CD14-positive monocyte (primary cell): ENCODE measurements around the gene FADS3. TPM values are rescaled to one million over a fixed set of nuclear protein-coding genes. Genes with fewer than 3 reads are reported as not detected.

Experiments used
- DNase-seq, 3 donors: peaks; one replicate each; pipeline ENCODE4 v3.0.0-alpha.2; 2011 to 2022
- H2AFZ ChIP-seq: 2 replicates; pipeline ENCODE4 v1.6.0; 2012; ENCODE audit warnings: mild to moderate bottlenecking, low read depth, low read length, inconsistent platforms; ENCODE audit not compliant: insufficient read depth, poor library complexity, severe bottlenecking
- H3K27ac ChIP-seq, 2 donors: 1 replicate in 1 of 2; 2 replicates in 1 of 2; pipeline ENCODE4 v1.5.1; 2012 to 2013; ENCODE audit warnings: low read length in 2 of 2, control low read depth in 1 of 2, inconsistent platforms in 1 of 2, low read depth in 1 of 2, mild to moderate bottlenecking in 1 of 2
- H3K27me3 ChIP-seq, 2 donors: one replicate each; pipeline versions ENCODE4 v1.6.0 to v1.6.1; 2011 to 2013; ENCODE audit warnings: low read length in 2 of 2; ENCODE audit not compliant: control insufficient read depth in 2 of 2, insufficient read depth in 2 of 2
- H3K36me3 ChIP-seq, 2 donors: replicated peaks in 1 of 2; 1 replicate in 1 of 2; 2 replicates in 1 of 2; pipeline versions ENCODE4 v1.5.1 to v1.6.1; 2012 to 2013; ENCODE audit warnings: low read length in 2 of 2, control low read depth in 1 of 2, inconsistent platforms in 1 of 2, mild to moderate bottlenecking in 1 of 2; ENCODE audit not compliant: insufficient read depth in 2 of 2, control insufficient read depth in 1 of 2
- H3K4me1 ChIP-seq, 2 donors: 1 replicate in 1 of 2; 2 replicates in 1 of 2; pipeline versions ENCODE4 v1.5.1 to v1.6.1; 2012 to 2013; ENCODE audit warnings: low read length in 2 of 2, control low read depth in 1 of 2, inconsistent platforms in 1 of 2, mild to moderate bottlenecking in 1 of 2, moderate library complexity in 1 of 2; ENCODE audit not compliant: insufficient read depth in 2 of 2, control insufficient read depth in 1 of 2
- H3K4me2 ChIP-seq: replicated peaks from 2 replicates; pipeline ENCODE3; 2012; ENCODE audit warnings: low read length, moderate library complexity, mild to moderate bottlenecking; ENCODE audit not compliant: poor library complexity, severe bottlenecking; ENCODE audit errors: extremely low read depth
- H3K4me3 ChIP-seq, 3 experiments: fragments of 200-600 bp in 1 of 3; sonication (generic) in 1 of 3; replicated peaks in 1 of 3; 1 replicate in 2 of 3; 2 replicates in 1 of 3; pipeline ENCODE4 v1.5.1; 2011 to 2013; ENCODE audit warnings: low read length in 3 of 3, mild to moderate bottlenecking in 3 of 3, control low read depth in 2 of 3, low read depth in 2 of 3, inconsistent platforms in 1 of 3, moderate library complexity in 1 of 3
- H3K79me2 ChIP-seq: 2 replicates; pipeline ENCODE4 v1.6.0; 2012; ENCODE audit warnings: mild to moderate bottlenecking, control low read depth, inconsistent platforms, low read length, moderate library complexity; ENCODE audit not compliant: insufficient read depth
- H3K9ac ChIP-seq: 2 replicates; pipeline ENCODE4 v1.6.0; 2017; ENCODE audit warnings: low read length, mild to moderate bottlenecking; ENCODE audit not compliant: insufficient read depth, poor library complexity, severe bottlenecking
- H3K9me3 ChIP-seq, 2 donors: replicated peaks in 1 of 2; 1 replicate in 1 of 2; 2 replicates in 1 of 2; pipeline versions ENCODE4 v1.5.1 to v1.6.1; 2012 to 2013; ENCODE audit warnings: low read length in 2 of 2, control low read depth in 1 of 2; ENCODE audit not compliant: control insufficient read depth in 1 of 2, insufficient read depth in 1 of 2
- H4K20me1 ChIP-seq: 2 replicates; pipeline ENCODE4 v1.6.0; 2012; ENCODE audit warnings: mild to moderate bottlenecking, low read length, control low read depth, moderate library complexity; ENCODE audit not compliant: insufficient read depth
- H3K27ac Mint-ChIP-seq, 7 donors: one replicate each; pipeline ENCODE4 v1.8.0; 2020; ENCODE audit warnings: mild to moderate bottlenecking in 7 of 7, mixed read lengths in 7 of 7, moderate library complexity in 6 of 7, inconsistent platforms in 2 of 7
- H3K27me3 Mint-ChIP-seq, 3 donors: one replicate each; pipeline ENCODE4 v1.8.0; 2021 to 2022; ENCODE audit warnings: low read depth in 3 of 3, mild to moderate bottlenecking in 3 of 3, mixed read lengths in 3 of 3, moderate library complexity in 3 of 3, inconsistent platforms in 1 of 3
- H3K36me3 Mint-ChIP-seq, 2 donors: one replicate each; pipeline ENCODE4 v1.8.0; 2020; ENCODE audit warnings: mixed read lengths in 2 of 2, inconsistent platforms in 1 of 2, mild to moderate bottlenecking in 1 of 2
- H3K4me1 Mint-ChIP-seq: one replicate; pipeline ENCODE4 v1.8.0; 2020; ENCODE audit warnings: mild to moderate bottlenecking, mixed read lengths
- H3K4me3 Mint-ChIP-seq, 2 donors: one replicate each; pipeline ENCODE4 v1.8.0; 2020; ENCODE audit warnings: mild to moderate bottlenecking in 2 of 2, mixed read lengths in 2 of 2, moderate library complexity in 1 of 2
- H3K9me3 Mint-ChIP-seq, 7 donors: one replicate each; pipeline ENCODE4 v1.8.0; 2020 to 2022; ENCODE audit warnings: mixed read lengths in 7 of 7, mild to moderate bottlenecking in 6 of 7, moderate library complexity in 6 of 7, inconsistent platforms in 2 of 7
- WGBS: methylation state at CpG from one replicate; pipeline ENCODE4 v1.1.5; 2013; ENCODE audit warnings: missing lambda C conversion rate; ENCODE audit not compliant: insufficient coverage; 5-methylcytosine and 5-hydroxymethylcytosine counted together
- intact Hi-C, 2 donors: fragments of 100-400 bp; cut with micrococcal nuclease; formaldehyde crosslinking; loops; one replicate each; pipeline versions ENCODE4 v1.15.0 to v1.15.1; 2023
- polyA plus RNA-seq, 3 donors: library from polyadenylated mRNA; depleted of rRNA in 1 of 3; unstranded in 2 of 3; stranded (reverse) in 1 of 3; fragments of 300-500 nt in 2 of 3; fragments of >200 nt in 1 of 3; fragmentation: Illumina TruSeq in 2 of 3; gene quantifications; 1 replicate in 2 of 3; 2 replicates in 1 of 3; pipeline ENCODE4 v1.2.3, GENCODE V29; 2012 to 2021
- TF ChIP-seq, protein P1 (sequence below): fragments of 200-600 bp; IDR thresholded peaks from one replicate; pipeline ENCODE4 v1.8.0; 2022; ENCODE audit warnings: antibody characterized with exemption, mild to moderate bottlenecking

Gene FADS3
- polyA plus RNA-seq, 3 donors: 2.5 to 6.8 (median 5.8) TPM

DNA sequence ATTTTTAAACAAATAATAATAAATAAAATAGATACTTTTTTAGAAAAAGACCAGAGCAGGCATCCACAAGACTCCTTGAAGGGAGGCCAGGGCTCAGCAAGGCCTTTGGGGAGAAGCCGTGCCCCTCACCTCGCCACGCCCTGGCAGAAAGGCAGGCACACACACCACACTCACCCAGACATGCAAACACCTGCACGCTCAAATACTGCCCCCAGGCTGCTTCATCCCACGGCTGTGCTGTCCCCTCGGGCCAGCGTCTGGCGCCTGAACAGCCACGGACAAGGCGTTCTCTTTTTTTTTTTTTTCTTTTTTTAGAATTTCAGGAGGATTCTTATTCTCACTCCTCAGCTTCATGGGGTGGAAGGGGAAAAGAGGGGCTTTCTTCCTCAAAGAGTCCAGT, 1.5 kb downstream of the FADS3 start:
- H3K36me3 ChIP-seq: no peaks in the 10 kb centered on the region
- Mint-ChIP-seq H3K4me1 (peaks cover 17% of the 10 kb centered on the region), H3K4me3 (no peak overlapping the region), H3K27me3 (peaks cover 9 to 17% (median 17%) of the 10 kb centered on the region in 3 donors), H3K36me3 (no peaks in the 10 kb centered on the region), H3K9me3 (peaks cover 0 to 5% (median 2%) of the 10 kb centered on the region in 7 donors), H3K27ac (no peak overlapping the region)
- no peak overlapping the region for H3K9ac ChIP-seq
- H3K9me3 ChIP-seq: no peaks in the 10 kb centered on the region
- peaks cover 0 to 19% of the 10 kb centered on the region in 2 donors for H3K27me3 ChIP-seq
- no peaks in the 10 kb centered on the region for H4K20me1 ChIP-seq
- TF ChIP-seq, protein P1, sequence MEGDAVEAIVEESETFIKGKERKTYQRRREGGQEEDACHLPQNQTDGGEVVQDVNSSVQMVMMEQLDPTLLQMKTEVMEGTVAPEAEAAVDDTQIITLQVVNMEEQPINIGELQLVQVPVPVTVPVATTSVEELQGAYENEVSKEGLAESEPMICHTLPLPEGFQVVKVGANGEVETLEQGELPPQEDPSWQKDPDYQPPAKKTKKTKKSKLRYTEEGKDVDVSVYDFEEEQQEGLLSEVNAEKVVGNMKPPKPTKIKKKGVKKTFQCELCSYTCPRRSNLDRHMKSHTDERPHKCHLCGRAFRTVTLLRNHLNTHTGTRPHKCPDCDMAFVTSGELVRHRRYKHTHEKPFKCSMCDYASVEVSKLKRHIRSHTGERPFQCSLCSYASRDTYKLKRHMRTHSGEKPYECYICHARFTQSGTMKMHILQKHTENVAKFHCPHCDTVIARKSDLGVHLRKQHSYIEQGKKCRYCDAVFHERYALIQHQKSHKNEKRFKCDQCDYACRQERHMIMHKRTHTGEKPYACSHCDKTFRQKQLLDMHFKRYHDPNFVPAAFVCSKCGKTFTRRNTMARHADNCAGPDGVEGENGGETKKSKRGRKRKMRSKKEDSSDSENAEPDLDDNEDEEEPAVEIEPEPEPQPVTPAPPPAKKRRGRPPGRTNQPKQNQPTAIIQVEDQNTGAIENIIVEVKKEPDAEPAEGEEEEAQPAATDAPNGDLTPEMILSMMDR: no peak
- H3K4me1 ChIP-seq: peaks cover 12 to 20% of the 10 kb centered on the region in 2 donors
- no peak for DNase-seq
- H2AFZ ChIP-seq: no peak overlapping the region
- no peaks in the 10 kb centered on the region for H3K79me2 ChIP-seq
- no peak overlapping the region for H3K27ac ChIP-seq
- H3K4me2 ChIP-seq: no peak overlapping the region
- intact Hi-C loops: loop anchor here (5.0 to 10.0 kb wide), 2 partner anchors 85 to 93 kb away; no protein-coding TSS in a partner anchor
- no peak overlapping the region for H3K4me3 ChIP-seq
- 100% methylated on average over 3 of the region's 10 CpGs for WGBS

DNA sequence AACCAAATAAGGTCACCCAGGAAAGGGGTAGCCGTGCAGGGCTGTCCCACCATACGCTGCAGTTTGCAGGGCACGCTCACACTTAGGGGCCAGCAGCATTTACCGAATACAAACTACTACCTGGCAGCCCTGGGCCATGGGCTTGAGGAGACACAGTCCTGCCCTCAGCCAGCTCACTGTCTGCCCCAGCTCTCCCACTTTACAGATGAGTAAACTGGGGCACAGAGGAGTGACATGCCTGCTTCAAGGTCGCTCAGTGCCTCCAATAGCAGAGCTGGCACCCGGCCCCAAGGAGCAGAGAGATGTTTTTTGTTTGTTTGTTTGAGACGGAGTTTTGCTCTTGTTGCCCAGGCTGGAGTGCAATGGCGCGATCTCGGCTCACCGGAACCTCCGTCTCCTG, 2.8 kb downstream of the FADS3 start:
- peaks cover 0 to 4% (median 2%) of the 10 kb centered on the region in 7 donors for H3K9me3 Mint-ChIP-seq
- TF ChIP-seq, protein P1: no peak
- Histone ChIP-seq H3K9me3 (no peaks in the 10 kb centered on the region), H3K9ac (no peak overlapping the region), H3K4me1 (peaks cover 12 to 17% of the 10 kb centered on the region in 2 donors), H3K27ac (no peak overlapping the region), H4K20me1 (no peaks in the 10 kb centered on the region), H3K4me3 (no peak overlapping the region), H3K4me2 (no peak overlapping the region), H3K27me3 (peaks cover 0 to 19% of the 10 kb centered on the region in 2 donors), H3K79me2 (no peaks in the 10 kb centered on the region), H2AFZ (no peak overlapping the region), H3K36me3 (no peaks in the 10 kb centered on the region)
- peaks cover 9 to 16% (median 14%) of the 10 kb centered on the region in 3 donors for H3K27me3 Mint-ChIP-seq
- 91% methylated on average over 10 of the region's 12 CpGs for WGBS
- no peak overlapping the region for H3K4me3 Mint-ChIP-seq
- H3K4me1 Mint-ChIP-seq: peaks cover 9% of the 10 kb centered on the region
- intact Hi-C loops: loop anchor here in 1 of 2 donors (10.0 kb wide), 1 partner anchor 84 kb away; no protein-coding TSS in a partner anchor
- H3K27ac Mint-ChIP-seq: no peak overlapping the region
- no peak for DNase-seq
- H3K36me3 Mint-ChIP-seq: no peaks in the 10 kb centered on the region
